ENCODE measurements around the gene SMAD1. TPM values are rescaled to one million over a fixed set of nuclear protein-coding genes. Genes with fewer than 3 reads are reported as not detected.
A peak's percentile ranks its signal among the peaks of the same experiment; 100 is the strongest.
"Not testable (repeated sequence)": the region's sequence is repeated elsewhere in the genome, so short reads cannot be mapped to it uniquely, and the experiment has no call there.

Gene SMAD1
- total RNA-seq, 1 experiment from 2014 or later: 3.9 TPM

DNA sequence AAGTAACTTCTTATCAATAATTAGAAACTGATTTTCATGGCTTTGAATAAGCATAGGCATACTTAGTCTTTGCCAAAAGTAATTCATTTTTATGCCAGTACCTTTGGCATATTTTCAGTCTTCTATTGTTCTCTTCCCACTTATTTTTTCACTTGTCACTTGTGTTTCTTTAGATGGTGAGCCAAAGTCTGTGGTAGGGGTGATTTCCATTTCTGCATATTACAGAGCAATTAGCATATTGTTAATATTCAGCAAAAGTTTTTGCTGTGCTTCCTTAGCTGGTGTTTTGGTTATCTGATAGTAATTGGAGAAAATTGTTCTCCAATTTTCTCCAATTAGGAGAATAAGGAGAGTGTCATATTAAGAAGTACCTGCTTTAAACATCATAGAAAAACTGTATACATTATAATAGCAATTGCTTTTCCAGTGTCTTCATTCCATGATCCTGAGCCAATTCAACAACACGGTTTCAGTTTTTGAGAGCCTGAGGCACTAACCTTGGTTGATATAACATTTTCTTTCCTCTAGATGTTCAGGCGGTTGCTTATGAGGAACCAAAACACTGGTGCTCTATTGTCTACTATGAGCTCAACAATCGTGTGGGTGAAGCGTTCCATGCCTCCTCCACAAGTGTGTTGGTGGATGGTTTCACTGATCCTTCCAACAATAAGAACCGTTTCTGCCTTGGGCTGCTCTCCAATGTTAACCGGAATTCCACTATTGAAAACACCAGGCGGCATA lies 64.7 kb downstream of the SMAD1 start:
- no peak for DNase-seq (ENCODE audit: low spot score)
- in situ Hi-C loops (cut with HindIII; ENCODE audit: low sequenced_read_pairs): no loop called here

DNA sequence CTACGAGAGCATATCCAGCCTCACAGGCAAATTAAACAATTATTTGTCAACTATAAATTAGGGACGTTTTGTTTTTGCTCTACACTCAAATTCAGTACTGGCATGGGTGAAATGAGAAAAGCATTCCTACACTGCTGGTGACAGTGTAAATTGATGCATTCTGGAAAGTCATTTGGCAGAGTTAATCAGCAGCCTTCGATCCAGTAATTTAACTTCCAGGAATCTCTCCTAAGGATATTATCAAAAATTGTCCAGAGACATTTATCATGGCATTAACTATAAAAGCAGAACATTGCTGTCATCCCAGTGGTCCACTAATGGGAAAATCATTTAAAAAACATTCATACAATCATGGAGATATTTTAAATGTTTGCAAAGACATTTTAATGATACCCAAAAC lies 70.0 kb downstream of the SMAD1 start:
- DNase-seq (ENCODE audit: low spot score): no peak
- in situ Hi-C loops (cut with HindIII; ENCODE audit: low sequenced_read_pairs): no loop called here

DNA sequence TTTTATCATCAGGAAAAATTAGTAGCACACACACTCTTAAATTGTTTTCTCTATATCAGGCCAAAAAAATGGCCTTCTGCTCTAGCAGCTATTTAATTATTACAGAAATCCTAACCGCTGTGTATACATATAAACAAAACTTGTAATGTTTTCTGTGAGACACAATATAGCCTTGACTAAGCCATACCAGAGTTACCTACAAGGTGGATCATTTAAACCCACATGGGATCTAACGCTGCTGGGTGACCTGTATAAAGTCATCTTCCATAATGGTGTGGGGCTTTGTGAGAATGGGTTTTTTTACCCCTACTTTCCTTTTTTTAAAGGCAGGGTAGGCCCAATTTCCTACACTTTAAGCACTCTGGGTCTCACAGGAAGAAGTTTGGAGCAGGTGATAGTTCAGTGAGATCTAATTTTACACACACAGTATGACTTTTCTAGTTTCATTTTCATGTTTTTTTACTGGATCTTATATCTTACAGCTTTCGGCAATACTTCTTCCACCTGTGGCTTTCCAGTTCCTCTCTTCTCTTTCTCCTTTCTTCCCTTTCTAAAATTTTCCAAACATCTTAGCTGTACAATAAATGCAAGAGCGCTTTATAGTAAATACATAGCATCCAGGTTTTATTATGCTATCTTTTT lies 70.6 kb downstream of the SMAD1 start:
- in situ Hi-C loops (cut with HindIII; ENCODE audit: low sequenced_read_pairs): no loop called here
- no peak for DNase-seq (ENCODE audit: low spot score)

DNA sequence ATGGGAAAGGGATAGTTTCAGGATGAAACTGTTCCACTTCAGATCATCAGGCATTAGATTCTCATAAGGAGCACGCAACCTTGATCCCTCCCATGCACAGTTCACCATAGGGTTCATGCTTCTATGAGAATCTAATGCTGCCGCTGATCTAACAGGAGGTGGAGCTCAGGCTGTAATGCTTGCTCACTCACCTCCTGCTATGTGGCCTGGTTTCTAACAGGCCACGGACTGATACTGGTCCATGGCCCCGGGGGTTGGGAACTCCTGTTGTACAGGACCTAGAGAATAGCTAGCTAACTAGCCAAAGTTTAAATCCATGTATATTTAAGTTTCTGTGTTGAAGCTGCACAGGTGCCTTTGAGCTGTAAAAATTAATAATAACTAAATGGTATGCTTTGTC lies 71.7 kb downstream of the SMAD1 start:
- DNase-seq (ENCODE audit: low spot score): no peak
- in situ Hi-C loops (cut with HindIII; ENCODE audit: low sequenced_read_pairs): no loop called here

DNA sequence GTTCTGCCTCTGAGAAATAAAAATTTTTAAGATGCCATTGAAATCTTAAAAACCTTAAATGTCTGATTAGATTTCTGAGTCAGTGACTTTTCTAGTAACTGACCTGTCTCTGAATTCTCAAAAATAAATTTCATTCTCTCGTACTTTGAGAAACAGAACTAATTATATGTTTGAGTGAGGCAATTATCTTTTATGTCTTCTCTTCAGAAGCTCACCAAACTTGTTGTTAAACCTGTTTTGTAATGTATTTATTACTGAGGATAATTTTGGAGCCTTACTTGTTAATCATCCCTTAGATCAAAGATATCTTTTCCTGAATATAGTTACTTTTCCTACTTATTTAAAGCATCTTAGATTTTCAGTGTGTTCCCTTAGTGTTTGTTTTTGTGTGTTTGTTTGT lies 73.0 kb downstream of the SMAD1 start:
- in situ Hi-C loops (cut with HindIII; ENCODE audit: low sequenced_read_pairs): no loop called here
- DNase-seq (ENCODE audit: low spot score): no peak

DNA sequence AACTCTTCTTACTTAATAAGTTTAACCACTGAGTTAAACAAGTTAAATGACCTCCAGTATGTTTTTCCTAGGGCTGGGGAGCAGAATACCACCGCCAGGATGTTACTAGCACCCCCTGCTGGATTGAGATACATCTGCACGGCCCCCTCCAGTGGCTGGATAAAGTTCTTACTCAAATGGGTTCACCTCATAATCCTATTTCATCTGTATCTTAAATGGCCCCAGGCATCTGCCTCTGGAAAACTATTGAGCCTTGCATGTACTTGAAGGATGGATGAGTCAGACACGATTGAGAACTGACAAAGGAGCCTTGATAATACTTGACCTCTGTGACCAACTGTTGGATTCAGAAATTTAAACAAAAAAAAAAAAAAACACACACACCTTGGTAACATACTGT lies 76.1 kb downstream of the SMAD1 start:
- in situ Hi-C loops (cut with HindIII; ENCODE audit: low sequenced_read_pairs): no loop called here
- DNase-seq (ENCODE audit: low spot score): peak; percentile 45

DNA sequence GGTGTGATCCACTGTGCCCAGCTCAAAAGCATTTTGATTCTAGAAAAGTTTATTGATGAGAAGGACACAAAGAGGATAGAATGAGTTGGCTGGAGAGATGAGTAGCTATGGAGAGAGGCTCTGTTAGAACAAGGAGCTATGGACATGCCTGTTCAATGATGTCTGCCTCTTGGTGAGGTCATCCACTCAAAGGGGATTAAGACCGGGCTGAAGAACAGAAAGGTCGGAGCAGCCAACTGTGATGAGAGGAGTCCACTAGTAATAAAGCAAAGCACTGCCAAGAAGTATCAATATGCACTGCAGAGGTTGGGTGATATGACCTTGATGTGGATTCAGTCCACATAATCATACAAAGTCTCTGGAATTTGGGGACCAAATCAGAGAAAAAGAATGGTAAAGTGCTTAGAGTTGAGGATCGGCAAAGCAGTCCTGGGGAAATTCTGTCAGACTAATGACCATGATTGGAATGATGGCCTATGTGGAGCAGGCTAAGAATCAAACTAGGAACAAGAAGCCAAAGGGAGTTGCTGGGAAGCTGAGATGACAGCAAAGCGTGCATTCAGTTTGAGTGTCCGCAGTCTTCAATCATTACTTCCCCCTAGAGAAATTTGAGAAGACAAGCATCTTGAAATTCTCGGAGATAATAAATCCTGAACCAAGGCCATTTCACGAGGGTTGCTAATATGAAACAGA lies 81.8 kb downstream of the SMAD1 start:
- DNase-seq (ENCODE audit: low spot score): no peak
- in situ Hi-C loops (cut with HindIII; ENCODE audit: low sequenced_read_pairs): no loop called here

DNA sequence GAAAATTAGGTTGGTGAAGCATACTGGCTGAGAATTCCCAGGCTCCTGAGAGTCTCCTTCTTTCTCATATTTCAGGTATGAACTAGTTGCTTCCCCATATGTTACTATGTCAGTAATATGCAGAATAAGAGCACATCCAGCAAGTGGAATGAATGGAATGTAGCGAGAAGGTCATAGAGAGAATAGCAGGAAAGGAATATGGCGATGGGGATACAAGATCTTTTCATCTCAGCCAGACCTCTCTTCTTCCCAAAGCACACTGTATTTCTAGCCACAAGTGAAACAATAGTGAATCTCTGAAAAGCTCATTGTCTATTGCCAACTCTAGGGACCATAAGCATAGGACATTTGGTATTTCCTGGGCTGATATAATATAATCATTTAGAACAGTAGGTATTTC lies 82.9 kb downstream of the SMAD1 start:
- DNase-seq (ENCODE audit: low spot score): no peak
- in situ Hi-C loops (cut with HindIII; ENCODE audit: low sequenced_read_pairs): no loop called here

DNA sequence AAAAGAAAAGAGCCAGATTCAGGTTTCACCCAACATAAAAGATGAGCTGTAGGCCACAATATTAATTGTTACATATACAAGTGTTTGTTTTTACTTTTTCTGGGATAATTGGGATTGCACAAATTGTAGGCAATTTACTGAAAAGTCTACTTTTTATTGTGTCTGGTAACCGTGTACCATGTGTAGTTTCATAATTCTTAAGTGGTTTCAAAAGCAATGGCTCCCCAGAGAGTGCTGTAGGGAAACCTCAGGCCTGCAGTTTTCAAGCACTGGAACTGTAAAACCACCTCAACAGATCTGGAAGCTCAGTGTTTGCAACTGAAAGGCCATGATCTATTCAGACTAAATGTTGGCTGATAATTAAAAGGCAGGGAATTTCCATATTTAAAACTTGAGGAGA lies 83.7 kb downstream of the SMAD1 start:
- in situ Hi-C loops (cut with HindIII; ENCODE audit: low sequenced_read_pairs): no loop called here
- DNase-seq (ENCODE audit: low spot score): no peak

DNA sequence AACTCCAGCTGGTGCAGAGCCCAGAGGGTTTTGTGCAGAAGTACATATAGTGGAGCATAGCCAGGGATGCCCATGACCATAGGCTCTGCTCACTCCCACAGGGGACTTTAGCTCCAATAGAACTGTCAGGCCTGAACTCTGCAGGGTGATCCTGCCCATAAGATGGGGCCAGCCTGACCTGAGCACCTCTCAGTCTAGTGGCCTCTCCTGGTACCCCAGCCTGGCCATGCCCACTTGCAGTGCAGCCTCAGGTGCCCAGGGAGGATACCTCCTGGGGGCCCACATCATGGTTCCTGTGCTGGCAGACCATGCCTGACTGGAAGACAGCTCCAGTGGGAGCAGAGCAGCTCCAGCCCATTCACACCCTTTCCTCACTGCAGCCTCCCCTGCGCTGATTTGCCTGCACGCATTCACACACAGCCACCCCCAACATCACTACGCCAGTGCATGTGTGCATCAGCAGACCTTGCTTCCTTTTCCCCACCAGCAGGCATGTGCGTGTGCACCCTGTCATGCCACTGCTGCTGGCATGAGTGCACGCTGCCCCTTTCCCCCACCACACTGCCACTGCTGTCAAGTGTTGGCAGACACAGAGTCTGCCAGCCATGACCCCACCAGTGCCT lies 84.5 kb downstream of the SMAD1 start:
- DNase-seq (ENCODE audit: low spot score): no peak
- in situ Hi-C loops (cut with HindIII; ENCODE audit: low sequenced_read_pairs): no loop called here

DNA sequence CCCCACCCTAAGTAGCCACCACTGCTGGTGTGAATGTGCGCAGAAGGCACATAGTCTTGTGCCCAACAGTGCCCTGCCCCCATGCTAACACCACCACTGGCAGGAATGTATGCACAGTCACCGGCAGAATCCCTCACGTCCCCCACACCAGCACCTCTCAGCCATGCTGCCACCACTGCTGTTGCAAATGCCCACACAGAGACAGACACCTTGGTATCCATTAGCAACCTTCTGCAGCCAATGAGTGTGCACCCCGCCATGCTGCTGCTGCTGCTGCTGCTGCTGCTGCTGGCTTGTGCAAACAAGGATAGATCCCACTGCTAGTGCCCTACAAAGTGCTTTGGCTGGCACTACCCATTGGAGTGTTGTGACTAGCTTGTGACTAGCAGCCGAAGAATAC lies 85.1 kb downstream of the SMAD1 start:
- in situ Hi-C loops (cut with HindIII; ENCODE audit: low sequenced_read_pairs): no loop called here
- no peak for DNase-seq (ENCODE audit: low spot score)

DNA sequence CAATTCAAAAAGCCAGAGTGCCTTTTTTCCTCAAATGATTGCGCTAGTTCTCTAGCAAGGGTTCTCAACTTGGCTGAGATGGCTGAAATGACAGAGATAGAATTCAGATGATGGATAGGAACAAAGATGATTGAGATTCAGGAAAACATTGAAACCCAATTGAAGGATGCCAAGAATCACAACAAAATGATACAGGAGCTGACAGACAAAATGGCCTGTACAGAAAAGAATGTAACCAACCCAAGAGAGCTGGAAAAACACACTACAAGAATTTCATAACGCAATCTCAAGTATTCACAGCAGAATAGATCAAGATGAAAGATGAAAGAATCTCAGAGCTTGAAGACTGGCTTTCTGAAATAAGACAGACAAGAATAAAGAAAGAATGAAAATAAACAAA lies 85.9 kb downstream of the SMAD1 start:
- DNase-seq (ENCODE audit: low spot score): no peak
- in situ Hi-C loops (cut with HindIII; ENCODE audit: low sequenced_read_pairs): no loop called here

DNA sequence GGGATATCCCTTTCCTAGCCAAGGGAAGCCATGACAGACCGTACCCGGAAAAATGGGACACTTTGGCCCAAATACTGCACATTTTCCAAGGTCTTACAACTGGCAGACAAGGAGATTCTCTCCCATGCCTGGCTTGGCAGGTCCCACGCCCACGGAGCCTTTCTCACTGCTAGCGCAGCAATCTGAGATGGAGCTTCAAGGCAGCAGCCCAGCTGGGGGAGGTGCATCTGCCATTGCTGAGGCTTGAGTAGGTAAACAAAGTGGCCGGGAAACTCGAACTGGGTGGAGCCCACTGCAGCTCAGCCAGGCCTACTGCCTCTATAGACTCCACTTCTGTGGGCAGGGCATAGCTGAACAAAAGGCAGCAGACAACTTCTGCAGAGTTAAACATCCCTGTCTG lies 92.9 kb downstream of the SMAD1 start:
- in situ Hi-C loops (cut with HindIII; ENCODE audit: low sequenced_read_pairs); DNase-seq (ENCODE audit: low spot score): not testable (repeated sequence)

DNA sequence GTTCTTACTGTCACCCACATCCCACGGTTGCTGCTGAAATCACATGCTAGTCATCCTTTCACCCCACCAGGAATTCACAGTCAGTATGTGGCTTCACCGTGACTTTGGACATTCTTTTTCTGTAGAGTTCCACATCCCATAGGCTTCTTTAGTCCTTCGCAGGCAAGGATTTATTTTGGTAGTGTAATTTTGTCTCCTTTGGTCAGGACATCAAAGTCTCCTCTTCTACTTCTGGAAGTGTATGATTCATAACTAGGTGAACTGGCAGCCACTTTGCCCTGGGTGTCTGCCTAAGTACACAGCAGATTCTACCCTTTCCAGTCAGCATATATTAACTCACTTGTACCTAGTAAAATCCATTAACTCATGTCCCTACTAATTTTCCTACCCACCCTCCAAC lies 99.3 kb downstream of the SMAD1 start:
- no peak for DNase-seq (ENCODE audit: low spot score)
- in situ Hi-C loops (cut with HindIII; ENCODE audit: low sequenced_read_pairs): no loop called here

DNA sequence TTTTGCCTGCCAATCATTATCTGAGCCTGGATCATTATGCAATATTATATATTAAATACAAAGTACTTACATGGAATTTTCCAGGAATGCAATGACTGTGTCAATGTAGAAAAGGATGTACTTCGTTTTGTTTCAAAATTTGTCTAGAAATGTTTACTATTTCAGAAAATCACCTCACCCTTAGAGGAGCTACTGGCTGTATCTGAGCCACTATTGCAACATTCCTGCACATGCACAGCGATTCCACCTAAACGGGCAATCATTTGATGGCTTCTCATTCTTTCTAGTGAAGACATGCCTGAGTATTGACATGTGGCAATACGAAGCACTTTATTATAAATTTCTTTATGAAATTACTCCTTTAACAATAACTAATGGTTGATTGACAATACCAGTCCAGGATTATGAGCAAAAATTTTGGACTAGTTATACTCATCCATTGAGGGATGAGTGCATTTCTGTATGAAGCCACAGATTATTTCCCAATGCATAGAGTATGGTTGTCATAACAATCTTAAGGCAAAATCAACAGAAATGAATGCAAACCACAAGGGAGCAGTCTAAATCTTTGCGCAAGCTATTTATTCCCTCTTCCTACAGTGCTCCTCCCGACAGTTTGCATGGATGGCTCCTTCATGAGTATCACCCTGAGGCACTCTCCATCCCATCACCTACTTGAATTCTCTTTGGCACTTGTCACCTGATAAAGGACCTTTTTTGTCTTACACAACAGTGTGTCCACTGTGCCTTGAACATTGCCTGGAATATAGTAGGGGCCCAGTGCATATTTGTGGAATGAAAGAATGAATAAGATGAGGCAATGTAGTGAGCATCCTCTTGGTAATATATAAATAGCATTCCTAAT lies 101.8 kb downstream of the SMAD1 start:
- in situ Hi-C loops (cut with HindIII; ENCODE audit: low sequenced_read_pairs): no loop called here
- no peak for DNase-seq (ENCODE audit: low spot score)

DNA sequence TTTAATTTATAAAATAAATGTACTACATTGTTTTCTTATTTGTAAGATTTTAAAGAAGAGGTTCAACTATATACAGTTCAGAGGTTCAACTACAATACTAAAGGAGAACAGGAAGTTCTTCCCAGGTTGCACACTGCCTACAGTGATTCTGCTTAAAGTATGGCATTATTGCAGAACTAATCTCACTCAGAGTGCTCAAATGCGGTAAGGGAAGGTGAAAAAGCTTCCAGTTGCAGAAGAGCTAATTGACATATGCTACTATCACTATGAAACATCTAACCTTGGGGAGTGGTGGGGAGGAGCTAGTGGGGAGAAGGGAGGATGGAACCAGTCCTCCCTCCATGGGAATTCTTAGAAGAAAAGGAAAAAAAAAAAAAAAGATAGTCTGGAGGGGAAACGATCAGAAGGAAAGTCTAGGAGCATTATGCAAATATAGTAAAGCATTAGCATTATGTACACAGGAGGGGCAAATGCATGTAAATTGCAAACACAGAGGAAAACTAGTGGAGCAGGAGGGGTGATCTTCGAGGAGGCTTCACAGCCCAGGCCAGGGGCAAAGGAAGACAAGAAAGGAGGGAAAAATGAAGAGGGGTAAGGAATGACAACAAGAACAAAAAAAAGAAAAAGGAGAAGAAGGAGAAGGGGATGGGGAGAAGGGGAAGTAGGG lies 105.6 kb downstream of the SMAD1 start:
- DNase-seq (ENCODE audit: low spot score): no peak
- in situ Hi-C loops (cut with HindIII; ENCODE audit: low sequenced_read_pairs): no loop called here

DNA sequence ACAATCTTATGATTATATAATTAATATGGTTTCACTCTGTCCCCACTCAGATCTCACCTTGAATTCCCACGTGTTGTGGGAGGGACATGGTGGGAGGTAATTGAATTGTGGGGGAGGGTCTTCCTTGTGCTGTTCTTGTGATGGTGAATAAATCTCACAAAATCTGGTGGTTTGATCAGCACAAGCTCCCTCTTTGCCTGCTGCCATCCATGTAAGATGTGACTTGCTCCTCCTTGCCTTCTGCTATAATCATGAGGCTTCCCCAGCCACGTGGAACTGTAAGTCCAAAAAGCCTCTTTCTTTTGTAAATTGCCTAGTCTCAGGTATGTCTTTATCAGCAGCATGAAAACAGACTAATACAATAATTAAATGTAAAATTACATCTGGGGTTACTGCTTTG lies 107.7 kb downstream of the SMAD1 start:
- DNase-seq (ENCODE audit: low spot score); in situ Hi-C loops (cut with HindIII; ENCODE audit: low sequenced_read_pairs): not testable (repeated sequence)

DNA sequence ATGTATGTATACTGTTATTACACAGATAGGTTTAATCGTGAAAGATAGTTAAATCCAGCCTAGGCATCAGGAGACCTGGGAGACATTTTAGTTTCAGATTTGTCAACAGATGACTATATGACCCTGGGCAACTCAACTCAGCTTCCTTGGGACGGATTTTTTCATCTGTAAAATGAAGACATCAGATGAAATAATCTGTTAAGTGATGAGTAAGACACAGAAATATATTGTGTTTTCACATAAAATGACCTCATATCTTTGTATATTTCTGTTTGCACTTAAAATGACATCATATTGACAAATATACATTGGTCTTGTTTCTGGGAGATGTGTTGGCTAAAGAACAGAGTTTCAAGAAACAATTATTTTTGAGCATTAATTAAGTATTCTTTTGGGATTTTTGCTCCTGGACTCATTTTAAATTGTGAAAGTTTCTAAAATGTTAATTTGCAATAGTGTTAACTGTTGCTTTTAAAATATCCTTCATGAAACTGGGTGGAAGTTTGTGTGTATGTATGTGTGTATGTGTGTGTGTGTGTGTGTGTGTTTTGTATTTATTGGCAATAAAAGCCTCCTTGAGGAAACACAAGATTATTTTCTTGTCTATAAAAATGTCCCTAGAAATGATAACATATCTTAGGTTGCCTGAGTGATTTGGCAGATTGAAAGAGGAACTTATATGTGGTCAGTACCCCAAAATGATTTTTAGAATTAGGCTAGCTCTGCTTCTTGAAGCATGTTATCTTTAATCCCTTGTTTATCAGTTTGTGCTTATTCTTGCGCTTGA lies 108.5 kb downstream of the SMAD1 start:
- in situ Hi-C loops (cut with HindIII; ENCODE audit: low sequenced_read_pairs): no loop called here
- DNase-seq (ENCODE audit: low spot score): no peak

Measured in G401 (cell line).